Spinal cord (tissue), 10 donors: ENCODE results near the gene DRAXIN. TPM values are rescaled to one million over a fixed set of nuclear protein-coding genes. Genes with fewer than 3 reads are reported as not detected.

Source experiments
- DNase-seq, 6 donors: peaks; one replicate each; pipeline versions ENCODE4 v3.0.0 to v3.0.0-alpha.2; 2013 to 2015; ENCODE audit warnings: low spot score in 6 of 6, low read depth in 4 of 6
- H3K27ac ChIP-seq: one replicate; pipeline ENCODE4 v1.5.1; 2013; ENCODE audit warnings: low read depth, low read length, control low read depth
- H3K27me3 ChIP-seq: one replicate; pipeline ENCODE4 v1.6.1; 2013; ENCODE audit warnings: low read length; ENCODE audit not compliant: control insufficient read depth, insufficient read depth
- H3K36me3 ChIP-seq: one replicate; pipeline ENCODE4 v1.6.1; 2013; ENCODE audit warnings: low read length; ENCODE audit not compliant: control insufficient read depth, insufficient read depth
- H3K4me1 ChIP-seq: one replicate; pipeline ENCODE4 v1.6.1; 2013; ENCODE audit warnings: low read length; ENCODE audit not compliant: control insufficient read depth, insufficient read depth
- H3K4me3 ChIP-seq: one replicate; pipeline ENCODE4 v1.5.1; 2013; ENCODE audit warnings: low read depth, low read length, control low read depth
- H3K9me3 ChIP-seq: one replicate; pipeline ENCODE4 v1.6.1; 2013; ENCODE audit warnings: low read length; ENCODE audit not compliant: control insufficient read depth, insufficient read depth
- WGBS: methylation state at CpG from one replicate; pipeline ENCODE4 v1.1.5; 2013; ENCODE audit warnings: missing lambda C conversion rate; ENCODE audit not compliant: insufficient coverage; 5-methylcytosine and 5-hydroxymethylcytosine counted together
- polyA plus RNA-seq, 2 donors: library from polyadenylated mRNA; unstranded; fragments of 120-200 nt; gene quantifications; one replicate each; pipeline ENCODE4 v1.2.1, GENCODE V29; 2013; ENCODE audit not compliant: insufficient read length in 2 of 2
- total RNA-seq, 2 donors: library from RNA; depleted of rRNA in 1 of 2; stranded (reverse); fragments of 120-200 nt in 1 of 2; fragments of >200 nt in 1 of 2; gene quantifications; one replicate each; pipeline versions ENCODE4 v1.2.3 to v1.2.4, GENCODE V29; 2013 to 2014
- donor health status: healthy.

Gene DRAXIN
- total and polyA plus RNA-seq, 4 donors, result 5.8 to 18.3 (median 8.9) TPM

DNA sequence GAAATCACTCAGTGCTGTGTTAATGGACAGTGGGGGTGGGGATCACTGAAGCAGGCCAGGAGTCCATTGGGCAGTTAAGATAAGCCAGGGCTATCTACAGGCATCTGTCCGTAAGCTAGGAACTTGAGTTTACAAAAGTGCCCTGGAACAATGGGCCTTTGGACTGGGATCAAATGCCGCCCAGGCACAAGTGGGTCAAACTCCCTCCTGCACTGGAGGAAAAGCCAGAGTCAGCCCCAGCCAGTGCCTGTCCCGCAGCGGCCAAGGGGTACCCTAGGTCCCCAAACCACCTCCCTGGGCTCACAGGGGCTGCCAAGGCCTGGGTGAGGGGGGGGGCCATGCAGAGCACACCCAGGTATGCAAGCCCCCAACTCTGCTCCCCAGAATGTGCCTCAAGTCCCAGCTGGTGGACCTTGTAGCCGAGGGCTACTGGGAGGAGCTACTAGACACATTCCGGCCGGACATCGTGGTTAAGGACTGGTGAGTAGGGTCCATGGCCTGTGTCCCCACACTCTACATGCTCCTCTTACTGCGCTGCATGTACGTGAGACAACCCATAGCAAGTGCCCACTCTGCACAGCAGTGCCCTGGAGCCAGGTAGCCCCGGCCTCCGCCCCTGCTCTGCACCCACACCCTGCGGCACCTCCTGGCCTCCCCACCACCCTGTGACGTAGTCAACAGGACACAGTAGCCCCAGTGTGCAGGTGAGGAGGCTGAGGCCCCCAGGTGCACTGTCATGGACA is 19.8 kb upstream of the DRAXIN start:
- 87% methylated on average over 13 of the region's 14 CpGs for WGBS
- no peak overlapping the region for H3K27ac ChIP-seq
- no peaks in the 10 kb centered on the region for H3K27me3 ChIP-seq
- H3K9me3 ChIP-seq, result no peaks in the 10 kb centered on the region
- H3K4me1 ChIP-seq, result peaks cover 2% of the 10 kb centered on the region
- peaks cover 82% of the 10 kb centered on the region for H3K36me3 ChIP-seq
- no peak for DNase-seq
- no peak overlapping the region for H3K4me3 ChIP-seq

DNA sequence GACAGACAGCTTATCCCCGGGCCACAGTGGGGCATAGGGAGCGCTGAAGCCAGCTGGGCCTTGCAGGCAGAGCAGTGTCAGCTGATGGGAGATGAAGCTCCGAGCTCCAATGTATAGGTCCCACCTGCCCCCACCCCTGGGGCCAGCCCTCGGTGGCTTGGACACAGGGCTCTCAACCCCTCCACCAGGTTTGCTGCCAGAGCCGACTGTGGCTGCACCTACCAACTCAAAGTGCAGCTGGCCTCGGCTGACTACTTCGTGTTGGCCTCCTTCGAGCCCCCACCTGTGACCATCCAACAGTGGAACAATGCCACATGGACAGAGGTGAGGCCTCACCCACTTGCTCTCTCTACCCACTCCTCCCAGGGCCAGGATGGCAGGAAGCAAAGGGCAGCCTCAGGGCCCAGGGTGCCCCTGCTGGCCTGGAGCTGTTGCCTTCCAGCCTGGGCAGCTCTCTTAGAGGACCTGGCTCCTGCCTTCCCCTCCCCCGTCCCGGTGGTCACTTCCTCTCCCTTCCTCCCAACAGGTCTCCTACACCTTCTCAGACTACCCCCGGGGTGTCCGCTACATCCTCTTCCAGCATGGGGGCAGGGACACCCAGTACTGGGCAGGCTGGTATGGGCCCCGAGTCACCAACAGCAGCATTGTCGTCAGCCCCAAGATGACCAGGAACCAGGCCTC is 18.3 kb upstream of the DRAXIN start:
- peaks cover 87% of the 10 kb centered on the region for H3K36me3 ChIP-seq
- H3K27me3 ChIP-seq, result no peaks in the 10 kb centered on the region
- 97% methylated on average over 12 of the region's 14 CpGs for WGBS
- peaks cover 2% of the 10 kb centered on the region for H3K4me1 ChIP-seq
- H3K9me3 ChIP-seq, result no peaks in the 10 kb centered on the region
- no peak overlapping the region for H3K4me3 ChIP-seq
- DNase-seq, result no peak
- H3K27ac ChIP-seq, result no peak overlapping the region

DNA sequence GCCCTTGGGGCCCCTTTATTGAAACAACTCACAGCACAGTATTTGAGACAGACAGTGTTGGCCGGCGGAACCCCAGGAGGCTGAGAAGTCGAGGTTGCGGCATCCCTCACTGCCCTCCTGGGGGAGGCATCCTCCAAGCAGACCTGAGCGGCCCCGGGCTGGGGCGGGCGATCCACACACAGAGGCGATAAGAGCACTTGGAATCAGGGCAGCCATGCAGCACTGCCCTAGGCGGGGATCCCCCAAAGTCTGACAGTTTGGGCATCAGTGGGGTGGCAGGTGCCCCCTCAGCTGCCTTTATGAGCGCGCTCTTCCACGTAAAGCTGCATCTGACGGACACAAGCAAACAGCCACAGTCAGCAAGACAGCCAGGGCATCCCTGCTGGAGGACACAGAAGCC is 17.0 kb upstream of the DRAXIN start:
- H3K27me3 ChIP-seq, result no peaks in the 10 kb centered on the region
- no peak overlapping the region for H3K4me3 ChIP-seq
- H3K4me1 ChIP-seq, result peaks cover 1% of the 10 kb centered on the region
- DNase-seq, result no peak
- H3K36me3 ChIP-seq, result peaks cover 76% of the 10 kb centered on the region
- no peak overlapping the region for H3K27ac ChIP-seq
- WGBS, result 91% methylated on average over 13 of the region's 14 CpGs
- H3K9me3 ChIP-seq, result no peaks in the 10 kb centered on the region

- H3K4me1 ChIP-seq, result peaks cover 8% of the 10 kb centered on the region
- H3K27me3 ChIP-seq, result no peaks in the 10 kb centered on the region
- H3K36me3 ChIP-seq, result peaks cover 72% of the 10 kb centered on the region
- no peak for DNase-seq
- 93% methylated on average over 8 of the region's 10 CpGs for WGBS
- no peak overlapping the region for H3K27ac ChIP-seq
- H3K9me3 ChIP-seq, result no peaks in the 10 kb centered on the region
- H3K4me3 ChIP-seq, result no peak overlapping the region
Observed at GRCh38 chr1:11675325-11675724, 16.2 kb upstream of the DRAXIN start.

DNA sequence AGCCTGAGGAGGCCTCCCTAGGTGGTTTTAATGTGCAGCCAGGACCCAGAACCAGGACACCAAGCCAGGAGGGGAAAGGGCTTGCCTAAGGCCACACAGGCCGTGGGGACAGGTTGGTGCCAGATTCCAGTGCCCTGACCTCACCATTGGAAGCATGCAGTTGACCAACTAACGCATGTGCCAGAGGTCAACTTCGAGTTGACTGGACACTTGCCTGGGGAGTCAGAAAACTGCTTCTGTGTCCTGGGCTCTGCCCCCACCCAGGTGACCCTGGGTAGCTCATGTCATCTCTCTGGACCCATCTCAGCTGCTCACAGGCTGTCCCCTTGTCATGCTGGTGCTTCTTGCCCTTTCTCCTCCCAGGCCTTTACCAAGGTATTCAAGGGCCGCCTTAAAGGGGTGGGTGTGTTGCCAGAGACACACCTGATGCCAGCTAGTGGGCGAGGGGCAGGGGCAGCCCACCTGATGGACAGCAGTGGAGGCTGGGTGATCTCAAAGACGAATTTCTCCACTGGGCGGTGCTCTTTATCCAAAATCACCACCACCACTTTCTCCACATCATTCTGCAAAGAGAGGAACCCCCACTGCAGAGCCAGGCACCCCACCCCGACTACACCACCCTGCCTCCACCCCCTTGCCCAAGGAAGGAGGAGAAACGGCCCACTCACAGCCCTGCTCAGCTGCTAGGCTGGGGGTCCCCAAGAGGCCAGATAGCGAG is 15.0 kb upstream of the DRAXIN start:
- H3K36me3 ChIP-seq, result peaks cover 62% of the 10 kb centered on the region
- DNase-seq, result no peak
- no peak overlapping the region for H3K4me3 ChIP-seq
- WGBS, result 92% methylated on average over 5 of the region's 10 CpGs
- H3K27ac ChIP-seq, result no peak overlapping the region
- no peaks in the 10 kb centered on the region for H3K9me3 ChIP-seq
- H3K4me1 ChIP-seq, result peaks cover 16% of the 10 kb centered on the region
- no peaks in the 10 kb centered on the region for H3K27me3 ChIP-seq

DNA sequence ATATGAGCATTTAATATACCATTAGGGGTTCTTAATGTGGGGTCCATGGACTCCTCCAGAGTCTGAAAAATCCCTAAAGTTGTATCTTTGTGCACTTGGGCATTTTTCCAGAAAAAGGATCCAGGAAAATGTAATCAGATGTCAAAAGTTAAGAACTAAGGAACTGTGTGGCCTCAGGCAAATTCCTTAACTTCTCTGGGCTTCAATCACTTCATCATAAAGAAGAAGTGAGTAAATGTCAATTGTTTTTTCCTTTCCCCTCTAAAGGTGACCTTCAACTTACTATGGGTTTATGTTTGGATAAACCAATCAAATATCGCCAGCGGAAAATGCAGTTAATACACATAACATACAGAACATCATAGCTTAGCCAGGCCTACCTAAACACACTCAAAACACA is 13.1 kb upstream of the DRAXIN start:
- no peak overlapping the region for H3K4me3 ChIP-seq
- H3K4me1 ChIP-seq, result peaks cover 20% of the 10 kb centered on the region
- WGBS, result 100% methylated on average over 2 of the region's 2 CpGs

DNA sequence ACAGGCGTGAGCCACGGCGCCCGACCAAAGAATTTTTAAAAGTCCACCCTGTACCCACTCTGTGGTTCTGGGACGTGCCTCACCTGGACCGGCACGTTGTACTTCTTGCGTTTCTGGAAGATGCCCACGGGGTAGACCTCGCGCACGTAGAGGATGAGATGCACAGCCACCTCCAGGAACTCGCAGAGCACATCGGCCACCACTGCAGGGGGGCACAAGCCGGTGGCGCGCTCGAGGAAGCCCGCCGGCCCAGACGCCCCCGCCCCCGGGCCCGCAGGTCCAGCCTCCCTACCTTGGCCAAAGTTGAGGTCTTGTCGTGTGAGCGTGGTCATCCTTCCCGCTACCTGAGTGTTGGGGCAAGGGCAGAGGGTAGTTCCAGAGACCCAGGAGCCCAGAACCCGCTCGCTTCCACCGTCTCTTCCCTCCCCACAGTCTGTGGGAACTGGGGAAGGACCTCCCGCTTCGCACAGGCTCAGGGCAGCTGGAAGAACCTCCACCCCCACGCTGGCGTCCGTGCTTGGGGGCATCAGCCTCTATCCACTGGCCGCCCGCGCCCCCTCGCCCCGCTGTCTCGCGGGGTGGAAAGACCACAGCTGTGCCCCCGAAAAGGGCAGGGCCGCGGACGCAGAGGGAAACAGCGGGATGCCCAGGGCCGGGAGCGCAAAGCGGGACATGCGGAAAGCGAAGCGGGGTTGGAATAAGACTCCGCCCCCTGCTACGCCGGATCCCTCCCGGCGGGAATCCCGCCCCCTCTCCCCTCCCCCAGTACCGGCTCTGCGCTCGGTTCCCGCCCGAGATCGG is 11.0 kb upstream of the DRAXIN start:
- WGBS, result 5% methylated on average over 61 of the region's 65 CpGs

More for the DNA sequence above, 13.1 kb upstream of the DRAXIN start:
- DNase-seq, result no peak
- Histone ChIP-seq H3K27ac (no peak overlapping the region), H3K9me3 (no peaks in the 10 kb centered on the region), H3K27me3 (no peaks in the 10 kb centered on the region), H3K36me3 (peaks cover 43% of the 10 kb centered on the region)

DNA sequence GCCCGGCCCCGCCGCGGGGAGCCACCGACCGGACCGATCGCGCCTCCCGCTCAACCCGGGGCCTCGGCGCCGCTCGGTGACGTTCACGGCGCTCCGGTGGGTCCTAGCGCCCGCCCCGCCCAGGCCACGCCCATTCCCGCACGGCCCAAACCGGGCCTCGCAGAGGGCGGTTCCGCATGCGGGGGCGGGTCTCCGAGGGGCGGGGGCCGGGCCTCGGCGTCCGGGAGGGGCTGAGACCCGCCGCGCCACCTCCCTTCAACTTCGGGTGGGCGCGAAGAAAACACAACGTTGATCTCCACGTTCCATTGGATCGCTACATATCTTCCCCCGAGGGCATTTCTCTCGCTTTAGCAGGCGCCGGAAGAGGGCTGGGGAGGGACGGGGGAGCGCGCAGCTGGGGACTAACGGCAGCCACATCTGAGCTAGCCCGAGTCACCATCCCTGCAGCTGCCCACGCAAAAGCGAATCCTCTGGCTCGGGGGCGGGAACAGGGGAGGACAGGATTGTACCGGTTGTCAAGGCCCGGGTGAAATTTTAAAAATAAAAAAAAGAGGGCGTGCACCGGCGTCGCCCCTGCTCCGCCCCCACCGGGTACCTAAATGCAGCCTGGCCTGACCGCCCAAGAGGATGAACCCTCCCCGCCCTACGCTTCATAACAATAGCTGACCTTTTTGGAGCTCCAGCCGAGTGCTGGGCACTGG is 10.3 kb upstream of the DRAXIN start, which contains the start of gene MAD2L2:
Gene MAD2L2, minus strand, starts transcription at position 78 of the 701 bp plus-strand sequence. CDS start 547 bp downstream, outside the sequence.
- Histone ChIP-seq H3K4me3 (peak within 1 kb of the TSS; percentile 86), H3K9me3 (no peaks in the 10 kb centered on the region), H3K27me3 (no peaks in the 10 kb centered on the region), H3K4me1 (peaks cover 20% of the 10 kb centered on the region), H3K27ac (peak within 1 kb of the TSS; percentile 47), H3K36me3 (peaks cover 16% of the 10 kb centered on the region)
- peak in 4 of 6 donors; percentile 67 to 95 (median 87) for DNase-seq
- under 1% methylated on average over 62 of the region's 71 CpGs for WGBS

More for the DNA sequence above, 11.0 kb upstream of the DRAXIN start:
- H3K4me1 ChIP-seq, result peaks cover 20% of the 10 kb centered on the region
- peak overlapping the region; percentile 16 for H3K27ac ChIP-seq
- no peaks in the 10 kb centered on the region for H3K27me3 ChIP-seq
- no peak for DNase-seq
- no peaks in the 10 kb centered on the region for H3K9me3 ChIP-seq
- peaks cover 23% of the 10 kb centered on the region for H3K36me3 ChIP-seq
- peak overlapping the region; percentile 86 for H3K4me3 ChIP-seq
